GM23338 (cell line): ENCODE results near the gene UNC13A. TPM values are rescaled to one million over a fixed set of nuclear protein-coding genes. Genes with fewer than 3 reads are reported as not detected.

Source experiments
- ATAC-seq: fragments of 200-7000 bp; cut with Tn5 transposase; 3 replicates; pipeline ENCODE4 v1.9.1; 2020
- DNase-seq: peaks from one replicate; pipeline ENCODE4 v3.0.0-alpha.2; 2015; ENCODE audit warnings: low spot score
- H2AFZ ChIP-seq: fragments of 200-600 bp; sonication (generic); 2 replicates; pipeline ENCODE4 v1.8.0; 2016; ENCODE audit warnings: antibody characterized with exemption, mild to moderate bottlenecking, moderate library complexity
- H3F3A ChIP-seq: fragments of 200-600 bp; sonication (generic); replicated peaks from 2 replicates; pipeline ENCODE4 v1.8.0; 2017; ENCODE audit warnings: antibody characterized with exemption, mixed run types, low read depth
- H3K27ac ChIP-seq: fragments of 200-600 bp; sonication (generic); 2 replicates; pipeline ENCODE4 v1.6.1; 2016; ENCODE audit warnings: low read depth
- H3K27me3 ChIP-seq: fragments of 200-600 bp; sonication (generic); 2 replicates; pipeline ENCODE4 v1.8.0; 2016; ENCODE audit warnings: mild to moderate bottlenecking, mixed run types, moderate library complexity; ENCODE audit not compliant: insufficient read depth
- H3K36me3 ChIP-seq: fragments of 200-600 bp; sonication (generic); 2 replicates; pipeline ENCODE4 v1.8.0; 2016; ENCODE audit warnings: mild to moderate bottlenecking; ENCODE audit not compliant: insufficient read depth
- H3K4me1 ChIP-seq: fragments of 200-600 bp; sonication (generic); 2 replicates; pipeline ENCODE4 v1.8.0; 2016; ENCODE audit warnings: mild to moderate bottlenecking, moderate library complexity; ENCODE audit not compliant: insufficient read depth
- H3K4me2 ChIP-seq: fragments of 200-600 bp; sonication (generic); 2 replicates; pipeline ENCODE4 v1.7.1; 2017; ENCODE audit warnings: mixed run types
- H3K4me3 ChIP-seq: fragments of 200-600 bp; sonication (generic); 2 replicates; pipeline ENCODE4 v1.6.1; 2016; ENCODE audit warnings: mixed run types
- H3K79me2 ChIP-seq: fragments of 200-600 bp; sonication (generic); replicated peaks from 2 replicates; pipeline ENCODE4 v1.8.0; 2017; ENCODE audit warnings: mild to moderate bottlenecking; ENCODE audit not compliant: insufficient read depth
- H3K9me2 ChIP-seq: fragments of 200-600 bp; sonication (generic); 2 replicates; pipeline ENCODE4 v1.8.0; 2017; ENCODE audit not compliant: insufficient read depth
- H4K20me1 ChIP-seq: fragments of 200-600 bp; sonication (generic); replicated peaks from 2 replicates; pipeline ENCODE4 v1.8.0; 2017; ENCODE audit warnings: mild to moderate bottlenecking; ENCODE audit not compliant: insufficient read depth
- H3K27ac Mint-ChIP-seq: 2 replicates; pipeline ENCODE4 v1.8.0; 2020; ENCODE audit warnings: inconsistent platforms, mild to moderate bottlenecking, moderate library complexity, mixed read lengths
- H3K27me3 Mint-ChIP-seq: 3 replicates; pipeline ENCODE4 v1.8.0; 2022; ENCODE audit warnings: low read depth, mild to moderate bottlenecking, moderate library complexity, mixed read lengths, inconsistent platforms; ENCODE audit not compliant: insufficient read depth, poor library complexity
- H3K36me3 Mint-ChIP-seq: 3 replicates; pipeline ENCODE4 v1.8.0; 2021; ENCODE audit warnings: low read depth, mild to moderate bottlenecking, inconsistent platforms, moderate library complexity, mixed read lengths
- H3K4me1 Mint-ChIP-seq: 3 replicates; pipeline ENCODE4 v1.8.0; 2020; ENCODE audit warnings: mild to moderate bottlenecking, inconsistent platforms, mixed read lengths
- H3K4me3 Mint-ChIP-seq: 3 replicates; pipeline ENCODE4 v1.8.0; 2021; ENCODE audit warnings: moderate library complexity, mild to moderate bottlenecking, inconsistent platforms, mixed read lengths
- H3K9me3 Mint-ChIP-seq: 3 replicates; pipeline ENCODE4 v1.8.0; 2020; ENCODE audit warnings: moderate library complexity, mild to moderate bottlenecking, inconsistent platforms, mixed read lengths
- CREB1 ChIP-seq: fragments of 250-450 bp; sonication (Bioruptor Pico); IDR thresholded peaks from 2 replicates; pipeline ENCODE4 v1.5.0; 2020; ENCODE audit warnings: low read depth, mild to moderate bottlenecking, moderate library complexity
- EZH2phosphoT487 ChIP-seq: fragments of 200-600 bp; sonication (generic); IDR thresholded peaks from one replicate; pipeline ENCODE4 v1.8.1; 2018; ENCODE audit warnings: antibody characterized with exemption; ENCODE audit not compliant: unreplicated experiment
- JUNB ChIP-seq: IDR thresholded peaks from one replicate; pipeline ENCODE4 v1.6.1; 2016; ENCODE audit warnings: antibody characterized with exemption; ENCODE audit not compliant: unreplicated experiment
- NANOG ChIP-seq: IDR thresholded peaks from 2 replicates; pipeline ENCODE4 v1.6.1; 2016; ENCODE audit warnings: antibody characterized with exemption, borderline replicate concordance
- POLR2AphosphoS5 ChIP-seq: IDR thresholded peaks from 2 replicates; pipeline ENCODE4 v1.6.1; 2016; ENCODE audit warnings: antibody characterized with exemption, low read depth
- ZNF331 ChIP-seq: fragments of 250-450 bp; sonication (Bioruptor Pico); IDR thresholded peaks from 2 replicates; pipeline ENCODE4 v1.5.0; 2020; ENCODE audit warnings: low read depth, mild to moderate bottlenecking, moderate library complexity
- polyA plus RNA-seq: library from polyadenylated mRNA; unstranded; fragments of >200 nt; fragmentation: Nextera tagmentation; extraction: Ambion mirVana; gene quantifications from 2 replicates; pipeline ENCODE4 v1.2.1, GENCODE V29; 2016
- total RNA-seq: library from RNA; depleted of rRNA; stranded (reverse); fragments of >200 nt; shearing (Covaris generic); gene quantifications from 2 replicates; pipeline ENCODE4 v1.2.3, GENCODE V29; 2014
- TF ChIP-seq, protein P1 (sequence below): fragments of 250-450 bp; sonication (Bioruptor Pico); IDR thresholded peaks from 2 replicates; pipeline ENCODE4 v1.5.0; 2020; ENCODE audit warnings: mild to moderate bottlenecking, moderate library complexity
- TF ChIP-seq, protein P2 (sequence below): IDR thresholded peaks from 2 replicates; pipeline ENCODE4 v1.6.1; 2016; ENCODE audit warnings: antibody characterized with exemption

UNC13A gene
- total and polyA plus RNA-seq, 2 experiments from 2014 or later = 9.5 to 30.4 TPM

GRCh38 chr19:17695198-17695597 is 7.0 kb upstream of the UNC13A start (continued):
- TF ChIP-seq, protein P1, sequence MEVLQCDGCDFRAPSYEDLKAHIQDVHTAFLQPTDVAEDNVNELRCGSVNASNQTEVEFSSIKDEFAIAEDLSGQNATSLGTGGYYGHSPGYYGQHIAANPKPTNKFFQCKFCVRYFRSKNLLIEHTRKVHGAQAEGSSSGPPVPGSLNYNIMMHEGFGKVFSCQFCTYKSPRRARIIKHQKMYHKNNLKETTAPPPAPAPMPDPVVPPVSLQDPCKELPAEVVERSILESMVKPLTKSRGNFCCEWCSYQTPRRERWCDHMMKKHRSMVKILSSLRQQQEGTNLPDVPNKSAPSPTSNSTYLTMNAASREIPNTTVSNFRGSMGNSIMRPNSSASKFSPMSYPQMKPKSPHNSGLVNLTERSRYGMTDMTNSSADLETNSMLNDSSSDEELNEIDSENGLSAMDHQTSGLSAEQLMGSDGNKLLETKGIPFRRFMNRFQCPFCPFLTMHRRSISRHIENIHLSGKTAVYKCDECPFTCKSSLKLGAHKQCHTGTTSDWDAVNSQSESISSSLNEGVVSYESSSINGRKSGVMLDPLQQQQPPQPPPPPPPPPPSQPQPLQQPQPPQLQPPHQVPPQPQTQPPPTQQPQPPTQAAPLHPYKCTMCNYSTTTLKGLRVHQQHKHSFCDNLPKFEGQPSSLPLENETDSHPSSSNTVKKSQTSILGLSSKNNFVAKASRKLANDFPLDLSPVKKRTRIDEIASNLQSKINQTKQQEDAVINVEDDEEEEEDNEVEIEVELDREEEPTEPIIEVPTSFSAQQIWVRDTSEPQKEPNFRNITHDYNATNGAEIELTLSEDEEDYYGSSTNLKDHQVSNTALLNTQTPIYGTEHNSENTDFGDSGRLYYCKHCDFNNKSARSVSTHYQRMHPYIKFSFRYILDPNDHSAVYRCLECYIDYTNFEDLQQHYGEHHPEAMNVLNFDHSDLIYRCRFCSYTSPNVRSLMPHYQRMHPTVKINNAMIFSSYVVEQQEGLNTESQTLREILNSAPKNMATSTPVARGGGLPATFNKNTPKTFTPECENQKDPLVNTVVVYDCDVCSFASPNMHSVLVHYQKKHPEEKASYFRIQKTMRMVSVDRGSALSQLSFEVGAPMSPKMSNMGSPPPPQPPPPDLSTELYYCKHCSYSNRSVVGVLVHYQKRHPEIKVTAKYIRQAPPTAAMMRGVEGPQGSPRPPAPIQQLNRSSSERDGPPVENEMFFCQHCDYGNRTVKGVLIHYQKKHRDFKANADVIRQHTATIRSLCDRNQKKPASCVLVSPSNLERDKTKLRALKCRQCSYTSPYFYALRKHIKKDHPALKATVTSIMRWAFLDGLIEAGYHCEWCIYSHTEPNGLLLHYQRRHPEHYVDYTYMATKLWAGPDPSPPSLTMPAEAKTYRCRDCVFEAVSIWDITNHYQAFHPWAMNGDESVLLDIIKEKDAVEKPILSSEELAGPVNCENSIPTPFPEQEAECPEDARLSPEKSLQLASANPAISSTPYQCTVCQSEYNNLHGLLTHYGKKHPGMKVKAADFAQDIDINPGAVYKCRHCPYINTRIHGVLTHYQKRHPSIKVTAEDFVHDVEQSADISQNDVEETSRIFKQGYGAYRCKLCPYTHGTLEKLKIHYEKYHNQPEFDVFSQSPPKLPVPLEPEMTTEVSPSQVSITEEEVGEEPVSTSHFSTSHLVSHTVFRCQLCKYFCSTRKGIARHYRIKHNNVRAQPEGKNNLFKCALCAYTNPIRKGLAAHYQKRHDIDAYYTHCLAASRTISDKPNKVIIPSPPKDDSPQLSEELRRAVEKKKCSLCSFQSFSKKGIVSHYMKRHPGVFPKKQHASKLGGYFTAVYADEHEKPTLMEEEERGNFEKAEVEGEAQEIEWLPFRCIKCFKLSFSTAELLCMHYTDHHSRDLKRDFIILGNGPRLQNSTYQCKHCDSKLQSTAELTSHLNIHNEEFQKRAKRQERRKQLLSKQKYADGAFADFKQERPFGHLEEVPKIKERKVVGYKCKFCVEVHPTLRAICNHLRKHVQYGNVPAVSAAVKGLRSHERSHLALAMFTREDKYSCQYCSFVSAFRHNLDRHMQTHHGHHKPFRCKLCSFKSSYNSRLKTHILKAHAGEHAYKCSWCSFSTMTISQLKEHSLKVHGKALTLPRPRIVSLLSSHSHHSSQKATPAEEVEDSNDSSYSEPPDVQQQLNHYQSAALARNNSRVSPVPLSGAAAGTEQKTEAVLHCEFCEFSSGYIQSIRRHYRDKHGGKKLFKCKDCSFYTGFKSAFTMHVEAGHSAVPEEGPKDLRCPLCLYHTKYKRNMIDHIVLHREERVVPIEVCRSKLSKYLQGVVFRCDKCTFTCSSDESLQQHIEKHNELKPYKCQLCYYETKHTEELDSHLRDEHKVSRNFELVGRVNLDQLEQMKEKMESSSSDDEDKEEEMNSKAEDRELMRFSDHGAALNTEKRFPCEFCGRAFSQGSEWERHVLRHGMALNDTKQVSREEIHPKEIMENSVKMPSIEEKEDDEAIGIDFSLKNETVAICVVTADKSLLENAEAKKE = no peak
- TF ChIP-seq, protein P2, sequence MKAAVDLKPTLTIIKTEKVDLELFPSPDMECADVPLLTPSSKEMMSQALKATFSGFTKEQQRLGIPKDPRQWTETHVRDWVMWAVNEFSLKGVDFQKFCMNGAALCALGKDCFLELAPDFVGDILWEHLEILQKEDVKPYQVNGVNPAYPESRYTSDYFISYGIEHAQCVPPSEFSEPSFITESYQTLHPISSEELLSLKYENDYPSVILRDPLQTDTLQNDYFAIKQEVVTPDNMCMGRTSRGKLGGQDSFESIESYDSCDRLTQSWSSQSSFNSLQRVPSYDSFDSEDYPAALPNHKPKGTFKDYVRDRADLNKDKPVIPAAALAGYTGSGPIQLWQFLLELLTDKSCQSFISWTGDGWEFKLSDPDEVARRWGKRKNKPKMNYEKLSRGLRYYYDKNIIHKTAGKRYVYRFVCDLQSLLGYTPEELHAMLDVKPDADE = no peak
- TF ChIP-seq EZH2phosphoT487 (no peak), ZNF331 (no peak)

GRCh38 chr19:17692566-17692965 is 4.4 kb upstream of the UNC13A start:
- H3K4me3 Mint-ChIP-seq = no peak overlapping the region
- Histone ChIP-seq H3K4me1 (peaks cover 6% of the 10 kb centered on the region; the same call in 1 of the 2 replicates), H3K36me3 (no peaks in the 10 kb centered on the region), H4K20me1 (no peaks in the 10 kb centered on the region), H3K27ac (no peak overlapping the region), H3F3A (peaks cover 5% of the 10 kb centered on the region; the same call in 1 of the 2 replicates), H3K9me2 (no peaks in the 10 kb centered on the region), H3K79me2 (peaks cover 3% of the 10 kb centered on the region; the same call in 1 of the 2 replicates), H3K4me2 (no peak overlapping the region), H3K27me3 (no peaks in the 10 kb centered on the region), H2AFZ (no peak overlapping the region), H3K4me3 (no peak overlapping the region)
- H3K27ac Mint-ChIP-seq = no peak overlapping the region
- ATAC-seq (no peak), DNase-seq (no peak)
- peaks cover 1% of the 10 kb centered on the region; the same call in 2 of the 3 replicates for H3K9me3 Mint-ChIP-seq
- H3K4me1 Mint-ChIP-seq = peaks cover 5% of the 10 kb centered on the region
- peaks cover 5% of the 10 kb centered on the region; the same call in 2 of the 3 replicates for H3K36me3 Mint-ChIP-seq
- peaks cover 12% of the 10 kb centered on the region for H3K27me3 Mint-ChIP-seq
- TF ChIP-seq, protein P2 = no peak
- TF ChIP-seq JUNB = no peak
- TF ChIP-seq CREB1 (CRISPR knock-in tag) = no peak
- TF ChIP-seq NANOG = no peak
- no peak for TF ChIP-seq POLR2AphosphoS5
- no peak for TF ChIP-seq EZH2phosphoT487
- no peak for TF ChIP-seq ZNF331
